ENCODE results near the gene LHFPL3.
"Not testable (repeated sequence)": the region's sequence is repeated elsewhere in the genome, so short reads cannot be mapped to it uniquely, and the experiment has no call there.

The LHFPL3 gene

DNA sequence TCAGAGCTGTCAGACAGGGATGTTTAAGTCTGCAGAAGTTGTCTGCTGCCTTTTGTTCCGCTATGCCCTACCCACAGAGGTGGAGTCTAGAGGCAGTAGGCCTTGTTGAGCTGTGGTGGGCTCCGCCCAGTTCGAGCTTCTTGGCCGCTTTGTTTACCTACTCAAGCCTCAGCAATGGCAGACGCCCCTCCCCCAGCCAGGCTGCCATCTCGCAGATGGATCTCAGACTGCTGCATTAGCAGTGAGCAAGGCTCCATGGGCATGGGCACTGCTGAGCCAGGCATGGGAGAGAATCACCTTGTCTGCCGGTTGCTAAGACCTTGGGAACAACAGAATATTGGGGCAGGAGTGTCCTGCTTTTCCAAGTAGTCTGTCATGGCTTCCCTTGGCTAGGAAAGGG lies 267.2 kb downstream of the LHFPL3 start:
- not testable (repeated sequence) for DNase-seq (ENCODE audit: low read depth)

DNA sequence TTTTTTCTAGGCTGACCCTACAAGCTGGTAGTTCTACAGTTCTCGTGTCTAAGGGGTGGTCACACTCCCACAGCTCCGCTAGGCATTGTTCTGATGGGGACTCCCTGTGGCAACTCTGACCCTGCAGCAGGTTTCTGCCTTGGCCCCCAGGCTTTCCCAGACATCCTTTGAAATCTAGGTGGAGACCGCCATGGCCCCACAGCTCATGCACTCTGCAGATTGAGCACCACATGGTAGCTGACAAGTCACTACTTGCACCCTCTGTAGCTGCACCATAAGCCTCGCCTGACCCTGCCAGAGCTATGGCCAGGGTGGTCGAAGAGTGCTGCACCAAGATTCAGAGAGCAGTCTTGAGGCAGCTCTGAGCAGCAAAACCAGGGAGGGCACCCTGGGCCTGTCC lies 275.6 kb downstream of the LHFPL3 start:
- no peak for DNase-seq (ENCODE audit: low read depth)

DNA sequence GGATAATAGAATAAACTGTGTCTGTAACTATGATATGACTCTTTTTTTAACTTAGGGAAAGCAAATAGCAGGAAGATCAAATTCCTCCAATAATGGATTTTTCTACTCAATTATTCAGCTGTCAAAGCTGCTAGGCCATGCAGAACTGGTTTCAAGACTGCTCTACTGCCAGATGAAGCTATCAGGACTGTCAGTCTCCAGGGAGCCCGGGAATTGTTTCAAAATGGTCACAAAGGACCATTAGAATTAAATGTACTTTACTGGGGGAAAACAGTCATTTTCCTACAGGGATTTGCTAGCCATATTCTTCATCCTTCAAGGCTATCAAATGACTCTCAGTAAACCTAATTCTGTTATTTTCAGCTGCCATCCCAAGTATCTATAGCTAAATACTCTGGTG lies 276.3 kb downstream of the LHFPL3 start:
- no peak for DNase-seq (ENCODE audit: low read depth)

DNA sequence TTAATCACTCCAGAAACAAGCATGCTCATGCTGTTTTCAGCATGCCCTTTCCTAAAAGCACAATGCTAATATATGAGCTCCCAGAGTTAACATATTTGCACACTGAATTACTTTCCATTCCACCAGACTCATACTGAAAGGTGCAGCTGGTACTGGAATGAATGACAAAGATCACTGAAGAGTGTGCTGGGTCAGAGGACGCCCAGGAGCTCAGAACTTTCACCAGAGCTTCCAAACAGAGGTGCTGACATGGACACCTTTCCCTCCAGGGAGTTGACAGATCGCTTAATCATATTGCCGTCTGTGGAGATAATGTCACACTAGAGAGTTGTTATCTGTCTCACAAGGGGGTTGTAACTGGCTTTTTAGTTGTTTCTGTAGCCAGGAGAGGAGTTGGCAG lies 292.9 kb downstream of the LHFPL3 start:
- no peak for DNase-seq (ENCODE audit: low read depth)

DNA sequence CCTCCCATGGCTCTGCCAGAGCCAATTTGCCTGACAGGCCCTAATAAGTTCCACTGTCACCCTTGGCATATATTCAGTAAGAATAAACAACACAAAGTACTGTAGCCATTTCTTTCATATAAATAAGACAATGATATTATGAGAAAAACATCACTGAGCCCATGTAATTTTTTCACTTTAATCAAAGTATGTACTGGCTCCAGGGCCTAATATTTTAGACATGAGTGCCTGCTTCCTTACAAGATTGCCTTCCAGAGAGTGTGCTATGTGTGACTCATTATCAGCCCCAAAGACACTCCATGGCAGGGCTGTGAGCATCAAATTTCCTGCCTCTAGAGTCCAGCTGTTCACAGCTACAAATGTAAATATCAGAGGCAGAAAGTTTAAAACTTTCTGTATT lies 297.6 kb downstream of the LHFPL3 start:
- no peak for DNase-seq (ENCODE audit: low read depth)

DNA sequence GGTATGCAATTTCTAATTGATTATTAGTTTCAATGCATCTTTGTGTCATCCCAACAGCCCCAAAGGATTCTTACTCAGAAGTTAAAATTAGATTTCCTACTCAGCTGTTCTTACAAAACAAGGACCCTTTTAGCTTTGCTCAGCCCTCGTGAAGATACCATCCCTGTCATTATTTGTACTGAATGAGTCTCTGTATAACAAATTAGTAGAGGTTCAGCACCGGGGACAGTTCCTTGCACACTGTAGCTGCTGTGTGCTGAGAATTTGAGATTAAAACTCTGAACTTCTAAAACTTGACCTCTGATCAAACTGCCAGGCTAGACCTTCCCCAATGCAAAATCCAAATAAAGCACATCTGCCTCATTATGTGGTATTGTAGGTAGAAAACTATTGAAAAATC lies 299.1 kb downstream of the LHFPL3 start:
- no peak for DNase-seq (ENCODE audit: low read depth)

DNA sequence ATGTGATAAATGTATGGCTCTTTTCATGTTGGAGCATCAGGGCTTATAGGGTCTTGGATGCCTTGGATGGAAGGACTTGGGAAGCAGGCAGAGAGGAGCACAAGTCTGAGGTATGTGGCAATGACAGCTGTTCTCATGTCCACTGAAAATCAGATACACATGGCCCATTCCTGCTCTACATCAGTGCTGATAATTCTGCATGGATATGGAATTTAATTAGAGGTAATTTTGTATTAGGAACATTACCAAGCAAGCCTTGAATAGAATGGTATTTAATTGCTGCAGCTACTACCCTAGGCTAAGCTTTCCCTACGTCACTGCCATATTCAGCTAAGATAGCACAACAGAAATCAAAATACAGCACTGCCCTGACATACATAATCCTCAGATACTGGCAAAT lies 299.6 kb downstream of the LHFPL3 start:
- no peak for DNase-seq (ENCODE audit: low read depth)

DNA sequence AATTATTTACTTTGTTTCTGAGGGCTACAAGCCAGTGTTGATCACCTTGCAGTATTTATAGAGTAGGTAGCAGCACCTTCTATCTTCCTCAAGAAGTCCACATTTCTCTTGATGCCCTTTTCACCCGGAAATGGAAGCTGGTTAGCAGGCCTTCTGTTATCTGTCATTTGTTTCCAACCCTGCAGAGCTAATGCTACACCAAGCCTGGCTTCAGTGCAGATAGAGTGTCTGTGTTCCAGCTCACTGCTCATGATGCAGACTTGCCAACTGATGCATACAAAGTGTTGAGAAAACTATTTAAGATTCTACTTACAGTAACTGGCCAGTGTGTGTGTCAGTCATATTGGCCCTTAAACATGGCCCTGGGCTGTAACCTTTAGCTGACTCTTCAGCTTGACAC lies 301.0 kb downstream of the LHFPL3 start:
- DNase-seq (ENCODE audit: low read depth): no peak

DNA sequence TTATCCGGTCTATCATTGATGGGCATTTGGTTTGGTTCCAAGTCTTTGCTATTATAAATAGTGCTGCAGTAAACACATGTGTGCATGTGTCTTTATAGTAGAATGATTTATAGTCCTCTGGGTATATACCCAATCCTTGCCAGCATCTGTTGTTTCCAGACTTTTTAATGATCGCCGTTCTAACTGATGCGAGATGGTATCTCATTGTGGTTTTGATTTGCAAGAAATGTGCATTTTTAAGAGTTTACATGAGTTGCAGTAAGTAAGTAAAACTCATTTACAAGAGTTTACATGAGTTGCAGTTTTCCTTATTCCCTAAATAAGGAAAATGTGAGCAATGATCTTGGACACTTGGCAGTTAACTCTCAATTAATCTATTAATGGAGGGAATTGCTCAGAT lies 312.1 kb downstream of the LHFPL3 start:
- no peak for DNase-seq (ENCODE audit: low read depth)

DNA sequence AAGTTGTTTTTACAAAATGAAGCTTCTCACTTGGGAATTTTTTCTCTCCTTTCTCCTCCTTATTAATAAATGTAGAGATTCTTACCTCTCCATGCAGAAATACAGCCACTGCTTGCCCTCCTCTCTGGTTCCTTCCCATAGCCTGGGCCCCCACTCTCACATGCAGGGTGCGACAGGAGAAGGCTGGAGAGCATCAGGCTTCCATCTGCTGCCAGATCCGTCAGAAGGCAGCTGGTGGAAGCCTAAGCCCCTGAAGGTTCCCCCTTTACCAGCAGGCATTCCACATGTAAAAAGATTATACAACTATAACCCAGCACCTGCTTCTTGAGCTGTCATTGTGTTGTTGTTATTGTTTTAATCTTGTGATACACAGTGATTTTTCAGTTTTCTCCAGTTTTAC lies 314.2 kb downstream of the LHFPL3 start:
- DNase-seq (ENCODE audit: low read depth): no peak

DNA sequence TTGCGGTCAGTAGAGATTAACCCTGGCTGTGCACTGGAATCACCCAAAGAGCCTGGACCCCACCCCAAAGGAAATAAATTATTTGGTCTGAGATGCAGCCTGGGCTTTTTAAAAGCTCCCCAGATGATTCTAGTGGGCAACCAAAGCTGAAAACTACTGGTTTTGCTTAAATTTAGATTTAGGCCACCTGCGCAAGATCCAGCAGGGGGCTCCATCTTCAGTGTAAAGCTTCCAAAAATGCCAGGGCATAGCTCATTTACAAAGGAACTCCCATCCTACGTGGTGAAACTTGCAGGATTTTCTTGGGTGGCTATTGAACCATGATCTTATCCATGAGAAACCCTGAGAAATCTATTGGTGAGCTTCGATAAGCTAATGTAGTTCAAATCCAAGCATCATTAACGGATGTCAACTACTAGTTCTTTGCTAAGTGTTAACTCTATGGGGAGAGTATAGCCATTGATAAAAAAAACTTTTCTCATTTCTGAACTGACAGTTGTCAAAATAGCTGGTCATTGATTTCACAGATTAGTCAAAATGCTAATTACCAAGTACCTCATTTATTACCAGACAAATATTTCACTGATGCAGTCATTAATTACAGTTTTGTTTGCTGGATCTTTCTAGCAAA lies 315.3 kb downstream of the LHFPL3 start:
- no peak for DNase-seq (ENCODE audit: low read depth)

DNA sequence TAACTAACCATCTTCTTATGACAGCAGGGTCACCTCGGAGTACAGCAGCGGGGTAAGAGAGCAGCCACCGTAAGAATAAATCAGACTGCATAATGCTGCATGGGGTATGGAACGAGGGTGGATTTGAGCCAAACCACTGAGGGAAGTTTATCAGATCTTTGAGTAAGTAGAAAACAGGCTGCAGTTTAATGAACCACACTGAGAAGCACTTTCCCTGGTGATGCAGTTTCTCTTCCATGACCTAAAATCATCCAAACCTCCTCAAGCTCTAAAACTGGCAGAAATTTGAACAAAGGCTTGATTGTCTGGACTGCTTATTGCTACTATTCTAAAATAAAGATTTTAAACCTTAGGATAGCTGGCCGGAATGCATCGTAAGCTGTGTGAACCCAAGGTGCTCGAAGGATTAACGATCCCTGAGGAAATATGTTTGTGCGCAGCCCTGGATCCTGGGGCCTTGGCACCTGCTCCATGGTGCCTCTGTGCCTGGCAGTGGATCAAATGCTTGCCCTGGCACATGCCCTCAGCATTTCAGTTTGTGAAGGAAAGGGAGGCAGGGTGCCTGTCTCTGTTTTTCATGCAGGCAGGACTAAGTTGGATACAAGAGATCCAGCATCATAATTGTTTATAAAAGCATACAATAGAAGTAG lies 322.7 kb downstream of the LHFPL3 start:
- DNase-seq (ENCODE audit: low read depth): no peak

DNA sequence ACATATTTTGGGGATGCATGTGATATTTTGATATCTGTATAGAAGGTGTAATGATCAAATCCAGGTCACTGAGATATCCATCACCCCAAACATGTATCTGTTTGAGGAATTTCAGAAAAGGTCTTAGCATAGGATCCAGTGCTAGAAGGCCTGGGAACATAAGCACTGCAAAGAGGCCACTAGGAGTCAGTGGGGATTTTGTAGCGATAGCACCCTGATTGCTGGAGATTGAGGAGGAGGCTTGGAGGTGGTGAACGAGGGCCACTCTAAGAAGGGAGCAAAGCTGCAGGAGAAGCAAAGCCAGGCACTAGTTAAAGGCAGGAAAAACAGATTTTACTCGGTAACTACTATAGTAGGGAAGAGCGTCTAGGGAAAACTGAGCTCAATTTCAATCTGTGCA lies 324.0 kb downstream of the LHFPL3 start:
- no peak for DNase-seq (ENCODE audit: low read depth)

DNA sequence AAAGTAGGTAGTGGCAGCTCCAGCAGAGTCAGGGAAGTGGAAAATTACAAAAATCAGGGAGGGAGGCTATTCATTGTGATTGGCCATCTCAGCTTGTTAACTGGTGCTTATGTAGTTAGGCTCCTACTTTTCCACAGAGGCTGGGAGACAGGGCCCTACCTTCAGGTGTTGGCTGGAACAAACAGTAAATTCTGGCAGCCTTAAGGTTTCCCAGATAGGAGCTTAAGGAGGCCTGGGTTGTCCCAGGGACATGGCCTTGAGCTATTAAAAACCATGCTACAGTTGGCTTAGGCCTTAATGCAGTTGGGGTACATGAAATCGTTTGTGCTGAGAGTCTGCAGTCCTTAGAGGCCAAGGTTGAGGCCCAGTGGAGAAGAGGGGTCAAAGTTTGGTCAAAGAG lies 324.5 kb downstream of the LHFPL3 start:
- no peak for DNase-seq (ENCODE audit: low read depth)

DNA sequence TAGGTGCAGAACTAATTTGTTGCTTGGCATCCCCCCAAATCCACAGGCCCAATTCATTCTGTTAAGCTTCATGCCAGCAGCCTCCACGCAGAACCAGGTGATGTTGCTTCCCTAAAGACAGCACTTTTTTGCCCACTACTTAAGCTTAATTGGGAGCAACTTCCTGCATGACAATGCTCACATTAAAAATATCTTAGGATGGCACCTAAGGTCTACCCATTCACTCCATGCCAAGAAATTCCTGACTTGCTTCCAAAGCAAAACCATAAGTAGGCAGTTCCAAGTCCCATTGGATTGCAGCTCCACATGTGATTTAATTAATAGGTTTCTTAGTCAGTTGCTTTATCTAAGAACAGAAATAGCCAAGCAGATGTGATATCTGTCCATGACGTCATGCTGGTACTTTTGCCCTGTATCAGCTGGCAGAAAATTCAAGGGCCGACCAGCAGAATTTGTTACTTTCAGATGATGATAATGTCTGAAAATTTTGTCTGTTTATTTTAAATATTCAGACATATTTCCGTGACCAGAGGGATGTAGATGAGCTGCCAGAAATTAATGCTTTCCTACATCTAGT lies 325.5 kb downstream of the LHFPL3 start:
- no peak for DNase-seq (ENCODE audit: low read depth)

DNA sequence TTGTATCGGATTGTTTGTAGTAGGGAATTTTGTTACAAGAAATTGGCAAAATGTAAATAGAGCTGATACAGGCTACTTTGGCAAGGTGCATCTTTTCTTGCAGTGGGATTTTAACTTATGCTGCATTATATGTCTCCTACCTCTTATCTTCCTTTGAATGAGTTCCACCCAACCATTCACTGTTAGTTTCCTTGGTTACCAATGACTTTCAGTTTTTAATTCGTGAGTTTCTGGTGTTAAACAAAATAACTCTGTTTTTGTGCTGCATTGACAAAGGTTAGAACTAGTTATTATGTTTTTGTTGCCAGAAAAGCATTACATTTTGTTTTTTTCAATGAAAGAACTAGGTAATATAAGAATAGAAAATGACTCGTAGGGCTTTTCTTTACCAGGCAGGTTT lies 327.2 kb downstream of the LHFPL3 start:
- no peak for DNase-seq (ENCODE audit: low read depth)

DNA sequence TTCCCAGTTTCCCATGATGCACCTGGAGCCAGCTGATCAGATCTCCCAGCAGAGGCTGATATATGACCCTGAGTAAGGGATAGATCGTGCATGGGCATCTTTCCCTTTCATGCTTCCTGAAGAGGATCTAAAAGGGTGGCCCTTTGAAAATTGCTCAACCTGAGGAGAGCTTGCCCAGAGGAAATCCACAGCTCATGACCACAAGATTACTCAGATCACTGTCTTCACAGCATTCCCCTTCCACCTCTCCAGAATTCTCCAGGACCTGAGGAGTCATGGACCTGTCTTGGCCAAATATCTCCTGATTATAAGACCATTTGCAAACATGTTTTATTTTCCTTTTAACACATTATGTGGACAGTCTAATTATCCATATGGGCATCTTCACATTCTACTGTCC lies 328.1 kb downstream of the LHFPL3 start:
- DNase-seq (ENCODE audit: low read depth): no peak

DNA sequence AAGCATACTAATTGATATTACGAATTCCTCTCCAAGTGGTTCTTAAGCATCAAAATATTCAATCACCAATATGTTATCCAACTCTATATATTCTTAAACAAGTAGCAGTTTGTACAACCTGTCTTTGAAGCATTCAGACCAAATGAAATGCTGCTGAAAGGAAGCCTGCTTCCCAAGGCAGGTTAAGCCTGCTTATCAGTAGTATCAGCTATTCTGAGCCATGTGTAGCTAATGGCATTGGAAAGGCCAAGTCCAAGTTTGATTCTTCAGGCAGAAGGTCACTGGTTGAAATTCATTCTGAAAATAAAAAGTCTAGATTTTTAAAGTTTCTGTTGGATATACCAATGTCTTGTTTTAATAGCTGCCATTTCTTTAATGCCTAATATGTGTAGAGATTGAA lies 328.7 kb downstream of the LHFPL3 start:
- no peak for DNase-seq (ENCODE audit: low read depth)

DNA sequence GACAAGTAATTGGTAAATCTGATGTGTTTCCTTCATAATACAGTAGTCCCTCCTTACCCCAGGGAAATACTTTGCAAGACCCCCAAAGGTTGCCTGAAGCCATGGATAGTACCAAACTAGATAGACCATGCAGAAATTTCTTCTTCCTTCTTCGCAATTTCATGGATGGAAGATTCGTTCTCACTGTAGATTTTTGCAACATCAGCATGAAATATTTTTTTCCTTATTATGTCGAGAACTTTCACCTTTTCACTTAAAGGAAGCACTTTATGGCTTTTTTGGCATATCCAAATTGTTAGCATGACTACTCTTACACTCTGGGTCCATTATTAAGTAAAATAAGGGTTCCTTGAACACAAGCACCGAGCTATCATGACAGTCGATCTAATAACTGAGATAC lies 333.2 kb downstream of the LHFPL3 start:
- DNase-seq (ENCODE audit: low read depth): no peak

DNA sequence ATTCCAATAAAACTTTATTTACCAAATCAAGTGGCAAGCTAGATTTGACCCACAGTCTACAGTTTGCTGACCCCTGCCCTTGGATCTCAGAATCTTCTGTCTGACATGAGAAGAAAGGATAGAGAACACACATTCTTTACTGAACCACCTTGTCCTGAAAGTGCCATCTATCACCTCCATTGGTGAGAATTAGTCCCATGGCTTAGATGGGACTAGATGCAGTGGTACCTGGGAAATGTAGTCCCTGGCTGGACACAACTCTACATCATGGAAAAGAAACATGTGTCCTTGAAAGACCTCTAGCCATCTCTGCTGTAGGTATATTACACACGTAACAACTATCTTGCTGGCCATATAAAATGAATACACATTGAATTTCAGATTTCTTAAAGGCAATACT lies 336.2 kb downstream of the LHFPL3 start:
- no peak for DNase-seq (ENCODE audit: low read depth)

DNA sequence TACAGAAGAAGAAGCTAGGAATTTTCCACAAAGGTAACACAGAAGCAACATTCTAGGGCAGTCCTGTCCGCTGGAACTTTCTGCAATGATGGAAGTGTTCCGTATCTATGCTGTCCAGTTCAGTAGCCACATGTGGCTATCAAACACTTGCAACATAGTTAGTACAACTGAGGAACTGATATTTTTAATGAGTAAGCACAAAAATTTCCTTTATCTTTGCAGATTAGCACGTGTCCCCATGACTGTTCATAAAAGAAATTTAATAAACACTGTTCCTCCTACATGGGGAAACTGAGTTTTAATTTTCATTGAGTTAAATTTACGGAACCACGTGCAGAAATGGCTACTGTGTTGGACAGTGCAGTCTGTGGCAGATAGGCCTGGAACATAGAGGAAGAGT lies 349.2 kb downstream of the LHFPL3 start:
- no peak for DNase-seq (ENCODE audit: low read depth)

DNA sequence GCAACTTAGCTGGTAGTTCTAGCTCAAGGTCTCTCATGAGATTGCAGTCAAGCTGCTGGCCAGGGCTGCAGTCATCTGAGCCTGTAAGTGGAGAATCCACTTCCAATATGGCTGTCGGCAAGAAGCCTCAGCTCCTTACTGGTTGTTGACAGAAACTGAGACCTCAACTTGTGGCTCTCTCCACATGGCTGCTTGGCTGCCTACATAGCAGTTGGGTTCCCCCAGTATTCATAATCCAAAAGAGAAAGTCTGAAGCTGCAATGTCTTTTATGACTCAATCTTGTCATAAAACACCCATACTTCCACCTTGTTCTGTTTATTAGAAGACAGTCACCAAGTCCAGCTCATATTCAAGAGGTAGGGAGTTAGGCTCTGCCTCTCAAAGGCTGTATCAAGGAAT lies 350.7 kb downstream of the LHFPL3 start:
- DNase-seq (ENCODE audit: low read depth): no peak

DNA sequence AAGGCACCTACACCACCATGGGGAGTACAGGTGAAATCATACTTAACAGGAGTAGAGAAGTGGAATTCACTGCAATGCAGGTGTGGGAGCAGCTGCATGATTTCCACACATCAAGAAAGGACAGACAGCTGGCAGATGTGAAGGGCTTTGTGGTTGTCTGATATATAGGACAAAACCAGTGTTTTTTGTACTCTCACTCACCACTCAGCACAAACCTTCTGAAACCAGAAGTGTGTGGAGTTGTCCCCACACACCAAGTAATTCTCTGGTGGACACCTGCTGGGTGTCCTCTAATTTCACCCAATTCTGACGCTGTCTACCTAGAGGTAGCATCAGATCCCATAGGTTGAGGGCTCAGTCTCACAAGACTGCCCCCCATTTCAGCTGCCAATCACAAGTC lies 357.9 kb downstream of the LHFPL3 start:
- DNase-seq (ENCODE audit: low read depth): no peak

DNA sequence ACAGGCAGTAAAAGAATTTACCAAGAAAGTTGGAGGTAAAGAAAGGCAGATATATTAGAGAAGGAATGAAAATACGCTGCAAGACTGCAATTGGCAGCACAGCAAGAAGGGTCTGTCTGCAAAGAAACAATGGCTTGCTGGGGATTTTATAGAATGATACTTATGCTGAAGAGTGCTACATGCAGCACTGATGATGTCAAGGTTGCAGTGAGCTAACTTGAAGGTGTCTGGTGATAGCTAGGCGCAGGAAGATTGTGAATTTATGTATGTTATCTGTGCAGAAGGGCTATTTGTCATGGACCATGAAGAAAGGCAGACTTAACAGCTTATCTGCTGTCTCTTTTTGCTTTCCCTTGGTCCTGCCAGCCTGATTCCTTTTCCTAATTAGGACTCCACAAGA lies 366.3 kb downstream of the LHFPL3 start:
- DNase-seq (ENCODE audit: low read depth): no peak

Measured in stimulated activated CD8-positive, alpha-beta memory T cell treated with anti-CD3 and anti-CD28 coated beads, Interleukin-12 subunit alpha, Interleukin-12 subunit beta, amount 100 ng/mL, for 1 hour (primary cell).